Colonic mucosa (tissue), 4 donors: Measurements from ENCODE around the gene SSTR5. TPM values are rescaled to one million over a fixed set of nuclear protein-coding genes. Genes with fewer than 3 reads are reported as not detected.

ENCODE experiments used
- DNase-seq: peaks from one replicate; pipeline ENCODE4 v3.0.0-alpha.2; 2020
- H3K27ac ChIP-seq: fragments of 200-600 bp; one replicate; pipeline ENCODE4 v1.8.0; 2021
- H3K27me3 ChIP-seq: fragments of 200-600 bp; one replicate; pipeline ENCODE4 v1.8.0; 2021
- H3K36me3 ChIP-seq: fragments of 200-600 bp; one replicate; pipeline ENCODE4 v1.8.0; 2021
- H3K4me1 ChIP-seq: fragments of 200-600 bp; one replicate; pipeline ENCODE4 v1.8.0; 2021; ENCODE audit warnings: mild to moderate bottlenecking
- H3K4me3 ChIP-seq: fragments of 200-600 bp; one replicate; pipeline ENCODE4 v1.8.0; 2021
- H3K9ac ChIP-seq, 2 donors: one replicate each; pipeline ENCODE4 v1.7.0; 2013; ENCODE audit warnings: control low read depth in 2 of 2, low read depth in 2 of 2, low read length in 2 of 2
- H3K9me3 ChIP-seq: fragments of 200-600 bp; one replicate; pipeline ENCODE4 v1.8.0; 2021
- CTCF ChIP-seq: fragments of 200-600 bp; IDR thresholded peaks from one replicate; pipeline ENCODE4 v1.8.0; 2022; ENCODE audit warnings: antibody characterized with exemption, mild to moderate bottlenecking
- intact Hi-C: fragments of 100-400 bp; cut with DNase I; formaldehyde crosslinking; loops from one replicate; pipeline ENCODE4 v1.14.1; 2022
- total RNA-seq, 2 donors: library from RNA; stranded (reverse); fragmentation: NEBNext Ultra II Directional in 1 of 2; extraction: Animal tissue kit (Norgen Biotek cat#: 25700) in 1 of 2; gene quantifications; one replicate each; pipeline ENCODE4 v1.2.1, GENCODE V29; 2021
- donor health status: healthy.
- donor health status: DM: no; HTN: no; CAD: no.
- donor health status: DM: no; HTN: no; CAD: no.

Gene SSTR5
- total RNA-seq, 2 donors from 2014 or later, result 0.24 to 0.37 TPM

GRCh38 chr16:1106659-1107058 lies 34.1 kb downstream of the SSTR5 start:
- Histone ChIP-seq H3K9me3 (no peaks in the 10 kb centered on the region), H3K36me3 (no peaks in the 10 kb centered on the region), H3K4me1 (no peaks in the 10 kb centered on the region), H3K27me3 (peaks cover 41% of the 10 kb centered on the region), H3K9ac (no peak overlapping the region), H3K4me3 (no peak overlapping the region), H3K27ac (no peak overlapping the region)
- intact Hi-C loops, result no loop called here
- DNase-seq, result no peak
- TF ChIP-seq CTCF, result no peak

GRCh38 chr16:1107141-1107540 lies 34.6 kb downstream of the SSTR5 start:
- Histone ChIP-seq H3K9ac (no peak overlapping the region), H3K27ac (no peak overlapping the region), H3K36me3 (no peaks in the 10 kb centered on the region), H3K4me3 (no peak overlapping the region), H3K4me1 (no peaks in the 10 kb centered on the region), H3K27me3 (peaks cover 41% of the 10 kb centered on the region), H3K9me3 (no peaks in the 10 kb centered on the region)
- intact Hi-C loops, result no loop called here
- TF ChIP-seq CTCF, result no peak
- DNase-seq, result no peak

GRCh38 chr16:1107731-1108130 lies 35.2 kb downstream of the SSTR5 start:
- TF ChIP-seq CTCF, result no peak
- H3K27me3 ChIP-seq, result peaks cover 41% of the 10 kb centered on the region
- DNase-seq, result no peak
- H3K4me1 ChIP-seq, result no peaks in the 10 kb centered on the region
- H3K36me3 ChIP-seq, result no peaks in the 10 kb centered on the region
- H3K4me3 ChIP-seq, result no peak overlapping the region
- intact Hi-C loops, result no loop called here
- no peak overlapping the region for H3K9ac ChIP-seq
- no peaks in the 10 kb centered on the region for H3K9me3 ChIP-seq
- no peak overlapping the region for H3K27ac ChIP-seq

- no peak for TF ChIP-seq CTCF
- H3K4me3 ChIP-seq, result no peak overlapping the region
- DNase-seq, result no peak
- no peak overlapping the region for H3K27ac ChIP-seq
- no peaks in the 10 kb centered on the region for H3K9me3 ChIP-seq
- no peak overlapping the region for H3K9ac ChIP-seq
- H3K36me3 ChIP-seq, result no peaks in the 10 kb centered on the region
- no peaks in the 10 kb centered on the region for H3K4me1 ChIP-seq
- peaks cover 35% of the 10 kb centered on the region for H3K27me3 ChIP-seq
- intact Hi-C loops, result no loop called here
Measured at GRCh38 chr16:1108299-1109252, 36.0 kb downstream of the SSTR5 start.

- intact Hi-C loops, result no loop called here
- Histone ChIP-seq H3K9me3 (no peaks in the 10 kb centered on the region), H3K27ac (no peak overlapping the region), H3K4me3 (no peak overlapping the region), H3K27me3 (peaks cover 29% of the 10 kb centered on the region), H3K4me1 (no peaks in the 10 kb centered on the region), H3K36me3 (no peaks in the 10 kb centered on the region), H3K9ac (no peak overlapping the region)
- DNase-seq, result no peak
- TF ChIP-seq CTCF, result no peak
Measured at GRCh38 chr16:1109648-1110047, 37.1 kb downstream of the SSTR5 start.
